OCI-LY7 (cell line): ENCODE results near the gene KIF22.

Source experiments
- EZH2phosphoT487 ChIP-seq: fragments of 200-600 bp; sonication (generic); IDR thresholded peaks from 2 replicates; pipeline ENCODE4 v1.6.1; 2018; ENCODE audit warnings: low read depth, borderline replicate concordance, mild to moderate bottlenecking, mixed run types, antibody characterized with exemption, low read length, moderate library complexity, mixed read lengths
- TF ChIP-seq, protein P1 (sequence below): fragments of 200-600 bp; sonication (generic); conservative IDR thresholded peaks from 2 replicates; pipeline ENCODE4 v1.5.1; 2014; ENCODE audit warnings: mild to moderate bottlenecking, antibody characterized with exemption, low read length, moderate library complexity, mixed read lengths

DNA sequence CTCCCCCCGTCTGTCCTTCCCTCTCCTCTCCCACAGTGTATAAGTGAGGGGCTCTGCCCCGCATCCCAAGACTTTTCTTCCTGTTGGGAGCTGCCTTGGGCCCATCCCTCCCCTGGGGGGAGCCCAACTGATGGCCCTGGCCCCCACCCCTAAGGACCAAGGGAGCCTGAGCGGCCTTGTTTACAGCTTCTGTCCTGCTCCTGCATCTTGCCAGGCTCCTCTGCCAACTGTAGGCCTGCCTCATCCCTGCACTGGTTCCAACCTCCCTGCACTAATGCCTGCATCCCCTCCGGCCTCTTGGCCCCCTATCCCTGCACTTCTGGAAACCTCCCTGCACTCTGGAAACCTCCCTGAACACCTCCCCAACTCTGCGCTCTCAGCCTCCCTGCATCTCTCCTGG lies 24.0 kb downstream of the KIF22 start:
- TF ChIP-seq, protein P1, sequence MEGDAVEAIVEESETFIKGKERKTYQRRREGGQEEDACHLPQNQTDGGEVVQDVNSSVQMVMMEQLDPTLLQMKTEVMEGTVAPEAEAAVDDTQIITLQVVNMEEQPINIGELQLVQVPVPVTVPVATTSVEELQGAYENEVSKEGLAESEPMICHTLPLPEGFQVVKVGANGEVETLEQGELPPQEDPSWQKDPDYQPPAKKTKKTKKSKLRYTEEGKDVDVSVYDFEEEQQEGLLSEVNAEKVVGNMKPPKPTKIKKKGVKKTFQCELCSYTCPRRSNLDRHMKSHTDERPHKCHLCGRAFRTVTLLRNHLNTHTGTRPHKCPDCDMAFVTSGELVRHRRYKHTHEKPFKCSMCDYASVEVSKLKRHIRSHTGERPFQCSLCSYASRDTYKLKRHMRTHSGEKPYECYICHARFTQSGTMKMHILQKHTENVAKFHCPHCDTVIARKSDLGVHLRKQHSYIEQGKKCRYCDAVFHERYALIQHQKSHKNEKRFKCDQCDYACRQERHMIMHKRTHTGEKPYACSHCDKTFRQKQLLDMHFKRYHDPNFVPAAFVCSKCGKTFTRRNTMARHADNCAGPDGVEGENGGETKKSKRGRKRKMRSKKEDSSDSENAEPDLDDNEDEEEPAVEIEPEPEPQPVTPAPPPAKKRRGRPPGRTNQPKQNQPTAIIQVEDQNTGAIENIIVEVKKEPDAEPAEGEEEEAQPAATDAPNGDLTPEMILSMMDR: no peak
- TF ChIP-seq EZH2phosphoT487: no peak
